ENCODE measurements around the gene SS18L1. TPM values are rescaled to one million over a fixed set of nuclear protein-coding genes. Genes with fewer than 3 reads are reported as not detected.
"Not testable (repeated sequence)": the region's sequence is repeated elsewhere in the genome, so short reads cannot be mapped to it uniquely, and the experiment has no call there.

SS18L1 gene
- total RNA-seq, 2 experiments from 2014 or later: 17.0 to 17.7 TPM

DNA sequence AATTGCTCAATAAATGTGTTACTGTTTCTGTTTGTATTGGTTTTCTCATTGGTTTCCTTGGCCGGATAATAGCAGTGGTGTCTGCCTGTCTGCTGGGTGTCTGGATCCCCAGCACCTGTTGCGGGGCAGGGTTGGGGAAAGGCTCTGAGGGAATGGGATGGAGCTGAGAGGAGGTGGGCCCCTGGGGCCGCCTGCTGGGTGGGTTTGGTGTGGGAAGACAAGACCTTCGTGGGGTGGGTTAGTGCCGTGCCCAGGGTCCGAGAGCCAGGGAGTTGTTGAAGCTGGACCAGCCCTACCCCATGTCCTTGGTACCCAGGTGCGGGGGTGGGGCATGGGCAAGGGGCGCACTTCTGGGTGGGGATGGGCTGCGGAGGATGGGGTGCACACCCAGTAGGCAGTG, 4.0 kb downstream of the SS18L1 start:
- intact Hi-C loops (cut with micrococcal nuclease; ENCODE audit: unreplicated experiment): no loop called here
- no peak for TF ChIP-seq EZH2phosphoT487 (IDR thresholded peaks at IDR 0.05; ENCODE audit: borderline replicate concordance, low read depth, low read length)
- TF ChIP-seq, protein P1, sequence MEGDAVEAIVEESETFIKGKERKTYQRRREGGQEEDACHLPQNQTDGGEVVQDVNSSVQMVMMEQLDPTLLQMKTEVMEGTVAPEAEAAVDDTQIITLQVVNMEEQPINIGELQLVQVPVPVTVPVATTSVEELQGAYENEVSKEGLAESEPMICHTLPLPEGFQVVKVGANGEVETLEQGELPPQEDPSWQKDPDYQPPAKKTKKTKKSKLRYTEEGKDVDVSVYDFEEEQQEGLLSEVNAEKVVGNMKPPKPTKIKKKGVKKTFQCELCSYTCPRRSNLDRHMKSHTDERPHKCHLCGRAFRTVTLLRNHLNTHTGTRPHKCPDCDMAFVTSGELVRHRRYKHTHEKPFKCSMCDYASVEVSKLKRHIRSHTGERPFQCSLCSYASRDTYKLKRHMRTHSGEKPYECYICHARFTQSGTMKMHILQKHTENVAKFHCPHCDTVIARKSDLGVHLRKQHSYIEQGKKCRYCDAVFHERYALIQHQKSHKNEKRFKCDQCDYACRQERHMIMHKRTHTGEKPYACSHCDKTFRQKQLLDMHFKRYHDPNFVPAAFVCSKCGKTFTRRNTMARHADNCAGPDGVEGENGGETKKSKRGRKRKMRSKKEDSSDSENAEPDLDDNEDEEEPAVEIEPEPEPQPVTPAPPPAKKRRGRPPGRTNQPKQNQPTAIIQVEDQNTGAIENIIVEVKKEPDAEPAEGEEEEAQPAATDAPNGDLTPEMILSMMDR (conservative IDR thresholded peaks at IDR 0.05; ENCODE audit: low read length): no peak
- Histone ChIP-seq H3K79me2 (ENCODE audit: insufficient read depth, low read depth, low read length) (peaks cover 20% of the 10 kb centered on the region), H3K9me3 (ENCODE audit: low read length) (no peaks in the 10 kb centered on the region), H2AFZ (ENCODE audit: low read length) (no peak overlapping the region), H3K9me2 (ENCODE audit: insufficient read depth, low read length) (no peaks in the 10 kb centered on the region), H3K36me3 (ENCODE audit: insufficient read depth, low read length) (peaks cover 8% of the 10 kb centered on the region), H4K20me1 (ENCODE audit: insufficient read depth, low read length) (peaks cover 6% of the 10 kb centered on the region; the same call in 1 of the 2 replicates), H3K4me2 (ENCODE audit: low read length) (no peak overlapping the region), H3K4me1 (ENCODE audit: insufficient read depth, low read length, poor library complexity, severe bottlenecking) (peaks cover 9% of the 10 kb centered on the region), H3K27ac (ENCODE audit: low read depth, low read length, poor library complexity, severe bottlenecking) (no peak overlapping the region), H3K4me3 (ENCODE audit: low read depth, low read length, poor library complexity, severe bottlenecking) (no peak overlapping the region)
- ChIA-PET CTCF (ENCODE audit: unreplicated experiment) (no interaction called here), POLR2A (no interaction called here)
- no TSS peak for BruUV-seq (replicated peaks)
- DNase-seq (ENCODE audit: low spot score): no peak

DNA sequence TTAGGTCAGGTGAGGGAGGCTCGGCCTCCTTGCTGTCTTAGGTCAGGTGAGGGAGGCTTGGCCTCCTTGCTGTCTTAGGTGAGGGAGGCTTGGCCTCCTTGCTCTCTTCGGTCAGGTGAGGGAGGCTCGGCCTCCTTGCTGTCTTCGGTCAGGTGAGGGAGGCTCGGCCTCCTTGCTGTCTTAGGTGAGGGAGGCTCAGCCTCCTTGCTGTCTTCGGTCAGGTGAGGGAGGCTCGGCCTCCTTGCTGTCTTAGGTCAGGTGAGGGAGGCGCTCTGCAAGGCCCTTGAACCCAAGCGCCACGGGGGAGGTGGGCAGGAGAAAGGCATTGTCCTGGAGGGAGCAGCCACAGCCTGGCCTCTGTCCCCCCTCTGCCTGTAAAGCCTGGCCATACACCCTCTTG, 4.8 kb downstream of the SS18L1 start:
- H3K4me1 ChIP-seq (ENCODE audit: insufficient read depth, low read length, poor library complexity, severe bottlenecking); H3K4me3 ChIP-seq (ENCODE audit: low read depth, low read length, poor library complexity, severe bottlenecking); H3K4me2 ChIP-seq (ENCODE audit: low read length); DNase-seq (ENCODE audit: low spot score); POLR2A ChIA-PET; intact Hi-C loops (cut with micrococcal nuclease; ENCODE audit: unreplicated experiment); H3K9me3 ChIP-seq (ENCODE audit: low read length); H4K20me1 ChIP-seq (ENCODE audit: insufficient read depth, low read length); BruUV-seq (replicated peaks); CTCF ChIA-PET (ENCODE audit: unreplicated experiment); H3K9me2 ChIP-seq (ENCODE audit: insufficient read depth, low read length); H3K27ac ChIP-seq (ENCODE audit: low read depth, low read length, poor library complexity, severe bottlenecking); H2AFZ ChIP-seq (ENCODE audit: low read length): not testable (repeated sequence)
- Histone ChIP-seq H3K79me2 (ENCODE audit: insufficient read depth, low read depth, low read length) (peaks cover 16% of the 10 kb centered on the region; the same call in 1 of the 2 replicates), H3K36me3 (ENCODE audit: insufficient read depth, low read length) (peaks cover 17% of the 10 kb centered on the region)

DNA sequence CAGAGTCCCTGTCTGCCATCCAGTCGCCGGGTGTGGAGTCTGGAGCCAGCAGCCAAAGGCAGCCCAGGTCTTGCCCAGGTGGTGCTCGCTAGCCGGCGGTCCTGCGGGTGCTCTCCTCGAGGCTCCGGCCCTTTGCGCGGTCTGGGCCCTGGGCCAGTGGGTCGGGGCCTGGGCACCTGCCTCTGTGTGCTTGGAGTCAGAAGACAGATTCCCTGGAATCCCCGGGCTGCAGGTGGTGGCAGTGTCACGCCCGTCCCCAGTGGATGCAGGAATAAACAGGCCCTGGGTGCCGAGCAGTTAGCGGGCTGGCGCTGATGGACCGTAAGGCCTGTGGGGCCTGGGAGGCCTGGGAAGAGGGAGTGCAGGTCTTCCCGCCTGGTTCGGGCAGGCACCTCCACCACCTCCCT, 5.3 kb downstream of the SS18L1 start:
- Histone ChIP-seq H3K4me2 (ENCODE audit: low read length) (no peak overlapping the region), H3K4me1 (ENCODE audit: insufficient read depth, low read length, poor library complexity, severe bottlenecking) (peaks cover 9% of the 10 kb centered on the region)

More for the DNA sequence above, 5.3 kb downstream of the SS18L1 start:
- BruUV-seq (replicated peaks): no TSS peak
- Histone ChIP-seq H4K20me1 (ENCODE audit: insufficient read depth, low read length) (peaks cover 6% of the 10 kb centered on the region; the same call in 1 of the 2 replicates), H3K9me3 (ENCODE audit: low read length) (no peaks in the 10 kb centered on the region), H3K27ac (ENCODE audit: low read depth, low read length, poor library complexity, severe bottlenecking) (no peak overlapping the region), H3K36me3 (ENCODE audit: insufficient read depth, low read length) (peaks cover 22% of the 10 kb centered on the region), H3K79me2 (ENCODE audit: insufficient read depth, low read depth, low read length) (peaks cover 16% of the 10 kb centered on the region; the same call in 1 of the 2 replicates), H2AFZ (ENCODE audit: low read length) (no peak overlapping the region), H3K4me3 (ENCODE audit: low read depth, low read length, poor library complexity, severe bottlenecking) (no peak overlapping the region), H3K9me2 (ENCODE audit: insufficient read depth, low read length) (no peaks in the 10 kb centered on the region)
- intact Hi-C loops (cut with micrococcal nuclease; ENCODE audit: unreplicated experiment): no loop called here
- TF ChIP-seq, protein P1 (conservative IDR thresholded peaks at IDR 0.05; ENCODE audit: low read length): no peak
- TF ChIP-seq EZH2phosphoT487 (IDR thresholded peaks at IDR 0.05; ENCODE audit: borderline replicate concordance, low read depth, low read length): no peak
- ChIA-PET POLR2A (no interaction called here), CTCF (ENCODE audit: unreplicated experiment) (no interaction called here)
- DNase-seq (ENCODE audit: low spot score): no peak

Data from OCI-LY7 (cell line).